Adrenal gland (tissue), 12 donors: ENCODE data around the gene MBP. TPM values are rescaled to one million over a fixed set of nuclear protein-coding genes. Genes with fewer than 3 reads are reported as not detected.

Experiments used
- DNase-seq, 7 donors: peaks; one replicate each; pipeline ENCODE4 v3.0.0-alpha.2; 2019 to 2020
- H3K27ac ChIP-seq, 5 donors: fragments of 200-600 bp; sonication (generic) in 4 of 5; 1 replicate in 3 of 5; 2 replicates in 2 of 5; pipeline versions ENCODE4 v1.5.1 to v1.8.0; 2016 to 2020; ENCODE audit warnings: mild to moderate bottlenecking in 1 of 5
- H3K27me3 ChIP-seq: fragments of 200-600 bp; 2 replicates; pipeline ENCODE4 v1.8.0; 2021
- H3K36me3 ChIP-seq, 2 donors: fragments of 200-600 bp; replicated peaks in 1 of 2; 1 replicate in 1 of 2; 2 replicates in 1 of 2; pipeline versions ENCODE4 v1.5.1 to v1.8.0; 2018 to 2022
- H3K4me1 ChIP-seq, 2 donors: fragments of 200-600 bp; replicated peaks in 1 of 2; 1 replicate in 1 of 2; 2 replicates in 1 of 2; pipeline versions ENCODE4 v1.5.1 to v1.8.0; 2018 to 2021
- H3K4me3 ChIP-seq, 4 donors: fragments of 200-600 bp; sonication (generic) in 3 of 4; one replicate each; pipeline ENCODE4 v1.5.1; 2016 to 2018
- H3K9me3 ChIP-seq, 3 donors: fragments of 200-600 bp; sonication (generic) in 1 of 3; replicated peaks in 1 of 3; 1 replicate in 2 of 3; 2 replicates in 1 of 3; pipeline versions ENCODE4 v1.5.1 to v1.8.0; 2016 to 2021
- CTCF ChIP-seq, 6 experiments: fragments of 450-650 bp in 4 of 6; fragments of 200-600 bp in 2 of 6; sonication (generic) in 1 of 6; IDR thresholded peaks; 1 replicate in 5 of 6; 2 replicates in 1 of 6; pipeline versions ENCODE4 v1.5.1 to v1.8.0; 2016 to 2021; ENCODE audit warnings: antibody characterized with exemption in 6 of 6, mild to moderate bottlenecking in 2 of 6, moderate library complexity in 1 of 6
- POLR2A ChIP-seq, 2 donors: fragments of 450-650 bp; IDR thresholded peaks; one replicate each; pipeline ENCODE4 v1.6.1; 2017; ENCODE audit warnings: antibody characterized with exemption in 2 of 2, mild to moderate bottlenecking in 2 of 2, moderate library complexity in 1 of 2
- WGBS, 4 donors: extraction: QIAGEN DNeasy Blood & Tissue Kit in 2 of 4; methylation state at CpG; one replicate each; pipeline versions ENCODE4 v1.1.5 to v1.1.7; 2013 to 2017; 5-methylcytosine and 5-hydroxymethylcytosine counted together
- intact Hi-C, 2 donors: fragments of 100-400 bp; cut with DNase I; formaldehyde crosslinking; loops; one replicate each; pipeline versions ENCODE4 v1.14.1 to v1.15.0; 2022 to 2023
- polyA plus RNA-seq, 3 donors: library from polyadenylated mRNA; stranded (reverse); fragments of 200-250 nt in 2 of 3; fragments of 350-450 nt in 1 of 3; fragmentation: Illumina TruSeq in 1 of 3; extraction: RNeasy Lipid Tissue Mini Kit (QIAGEN cat#74804) in 1 of 3; gene quantifications; one replicate each; pipeline ENCODE4 v1.2.3, GENCODE V29; 2013 to 2014
- total RNA-seq, 9 donors: library from RNA; depleted of rRNA in 4 of 9; stranded (reverse); fragments of >200 nt in 4 of 9; fragments of 120-200 nt in 1 of 9; fragmentation: NEBNext Ultra II Directional in 1 of 9; extraction: Animal tissue kit (Norgen Biotek cat#: 25700) in 1 of 9; gene quantifications; one replicate each; pipeline versions ENCODE4 v1.1.0 to v1.2.4, GENCODE V29; 2013 to 2023
- donor health status: healthy with polysubstance abuse.
- donor health status: Bipolar disorder and iron deficiency.
- donor health status: DM: yes; HTN: yes; CAD: no.
- donor health status: DM: no; HTN: no; CAD: no.
- donor health status: DM: no; HTN: no; CAD: no.
- donor health status: DM: yes; HTN: yes; CAD: no.

MBP gene
- total and polyA plus RNA-seq, 12 donors = 1.8 to 23.7 (median 13.7) TPM

- intact Hi-C loops = no loop called here
- H3K9me3 ChIP-seq = no peaks in the 10 kb centered on the region
- H3K4me1 ChIP-seq = peaks cover 0 to 8% of the 10 kb centered on the region in 2 donors
- TF ChIP-seq CTCF (IDR thresholded peaks at IDR 0.05) = no peak
- no peak for TF ChIP-seq POLR2A (IDR thresholded peaks at IDR 0.05)
- no peak for DNase-seq
- WGBS, 4 donors = 81 to 88% (median 86%) methylated on average over 5 of the region's 5 CpGs
- no peaks in the 10 kb centered on the region for H3K36me3 ChIP-seq
- H3K27me3 ChIP-seq = no peaks in the 10 kb centered on the region
- no peak overlapping the region for H3K4me3 ChIP-seq
- H3K27ac ChIP-seq = no peak overlapping the region
Measured at GRCh38 chr18:77091366-77091765, 41.2 kb downstream of the MBP start.

GRCh38 chr18:77090546-77091174, 41.9 kb downstream of the MBP start:
- Histone ChIP-seq H3K9me3 (no peaks in the 10 kb centered on the region), H3K27ac (no peak overlapping the region), H3K27me3 (no peaks in the 10 kb centered on the region), H3K4me1 (peaks cover 0 to 15% of the 10 kb centered on the region in 2 donors), H3K4me3 (no peak overlapping the region), H3K36me3 (no peaks in the 10 kb centered on the region)
- WGBS, 4 donors = 75 to 85% (median 81%) methylated on average over 15 to 18 of the region's 18 CpGs
- DNase-seq = no peak
- TF ChIP-seq POLR2A (IDR thresholded peaks at IDR 0.05) (no peak), CTCF (IDR thresholded peaks at IDR 0.05) (no peak)
- intact Hi-C loops = no loop called here

- H3K27ac ChIP-seq = no peak overlapping the region
- H3K27me3 ChIP-seq = no peaks in the 10 kb centered on the region
- no peaks in the 10 kb centered on the region for H3K9me3 ChIP-seq
- no peaks in the 10 kb centered on the region for H3K36me3 ChIP-seq
- H3K4me3 ChIP-seq = no peak overlapping the region
- intact Hi-C loops = no loop called here
- TF ChIP-seq CTCF (IDR thresholded peaks at IDR 0.05) = no peak
- no peak for TF ChIP-seq POLR2A (IDR thresholded peaks at IDR 0.05)
- DNase-seq = no peak
- WGBS, 4 donors = 80 to 85% (median 82%) methylated on average over 8 to 9 of the region's 9 CpGs
- peaks cover 0 to 21% of the 10 kb centered on the region in 2 donors for H3K4me1 ChIP-seq
Measured at GRCh38 chr18:77089723-77090285, 42.8 kb downstream of the MBP start.

GRCh38 chr18:77088963-77089722, 43.4 kb downstream of the MBP start:
- WGBS, 4 donors = 74 to 80% (median 77%) methylated on average over 13 to 14 of the region's 14 CpGs
- intact Hi-C loops = no loop called here
- Histone ChIP-seq H3K9me3 (no peaks in the 10 kb centered on the region), H3K36me3 (no peaks in the 10 kb centered on the region), H3K27ac (no peak overlapping the region), H3K27me3 (no peaks in the 10 kb centered on the region), H3K4me1 (peaks cover 0 to 25% of the 10 kb centered on the region in 2 donors), H3K4me3 (no peak overlapping the region)
- DNase-seq = no peak
- TF ChIP-seq POLR2A (IDR thresholded peaks at IDR 0.05) = no peak
- TF ChIP-seq CTCF (IDR thresholded peaks at IDR 0.05) = no peak
